ENCODE results near the gene TYK2.
A peak's percentile ranks its signal among the peaks of the same experiment; 100 is the strongest.

Gene TYK2

GRCh38 chr19:10333758-10334587 lies 46.4 kb downstream of the TYK2 start:
- DNase-seq (ENCODE audit: low read depth) = no peak

GRCh38 chr19:10332965-10333757 lies 47.2 kb downstream of the TYK2 start, which contains the start of gene RAVER1:
Gene RAVER1 (minus strand): TSS chr19:10333529. CDS start chr19:10333507, 22 bp downstream.
- DNase-seq (ENCODE audit: low read depth) = peak; percentile 86

GRCh38 chr19:10332158-10332964 lies 48.0 kb downstream of the TYK2 start:
- peak; percentile 37 for DNase-seq (ENCODE audit: low read depth)

GRCh38 chr19:10329555-10329954 lies 50.8 kb downstream of the TYK2 start:
- no peak for DNase-seq (ENCODE audit: low read depth)

DNA sequence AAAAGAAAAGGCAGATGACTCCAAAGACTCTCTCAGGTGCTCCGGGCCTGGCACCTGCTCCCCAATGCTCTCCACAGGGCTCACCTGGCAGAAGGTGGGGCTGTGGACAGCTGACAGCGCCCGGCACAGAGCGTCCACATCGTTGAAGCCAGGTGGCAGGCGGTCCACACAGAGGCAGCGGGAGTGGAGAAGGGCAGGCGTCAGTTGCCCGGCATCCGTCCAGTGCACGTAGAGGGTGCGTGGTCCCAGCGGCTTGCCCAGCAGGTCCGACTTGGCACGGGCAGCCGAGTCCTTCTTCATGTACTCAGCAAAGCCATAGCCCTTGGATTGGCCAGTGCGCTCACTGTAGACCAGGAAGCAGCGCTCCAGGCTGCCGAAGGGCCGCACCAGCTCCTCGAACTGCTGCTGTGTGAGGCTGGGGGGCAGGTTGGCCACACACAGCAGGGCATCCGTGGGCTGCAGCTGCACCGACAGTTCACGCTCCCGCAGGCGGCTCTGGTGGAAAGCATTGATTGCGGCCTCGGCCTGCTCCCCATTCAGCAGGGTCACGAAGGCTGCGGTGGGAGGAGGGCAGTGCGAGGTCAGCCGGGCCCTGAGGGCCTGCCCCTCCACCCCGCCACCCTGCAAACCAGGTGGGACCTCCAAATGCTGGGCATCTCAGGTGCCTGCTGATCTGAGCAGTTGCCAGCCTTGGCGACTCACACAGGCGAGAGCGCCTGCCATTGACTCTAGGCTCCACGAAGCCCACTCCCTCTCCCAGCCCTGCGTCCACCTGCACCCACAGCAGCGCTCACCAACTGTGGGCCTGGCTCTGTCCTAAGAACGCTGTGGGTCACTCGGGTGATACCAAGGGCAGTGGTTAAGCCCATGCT lies 51.6 kb downstream of the TYK2 start:
- no peak for DNase-seq (ENCODE audit: low read depth)

- no peak for DNase-seq (ENCODE audit: low read depth)
Measured at GRCh38 chr19:10327793-10328192, 52.6 kb downstream of the TYK2 start.

GRCh38 chr19:10325732-10326131 lies 54.6 kb downstream of the TYK2 start:
- no peak for DNase-seq (ENCODE audit: low read depth)

DNA sequence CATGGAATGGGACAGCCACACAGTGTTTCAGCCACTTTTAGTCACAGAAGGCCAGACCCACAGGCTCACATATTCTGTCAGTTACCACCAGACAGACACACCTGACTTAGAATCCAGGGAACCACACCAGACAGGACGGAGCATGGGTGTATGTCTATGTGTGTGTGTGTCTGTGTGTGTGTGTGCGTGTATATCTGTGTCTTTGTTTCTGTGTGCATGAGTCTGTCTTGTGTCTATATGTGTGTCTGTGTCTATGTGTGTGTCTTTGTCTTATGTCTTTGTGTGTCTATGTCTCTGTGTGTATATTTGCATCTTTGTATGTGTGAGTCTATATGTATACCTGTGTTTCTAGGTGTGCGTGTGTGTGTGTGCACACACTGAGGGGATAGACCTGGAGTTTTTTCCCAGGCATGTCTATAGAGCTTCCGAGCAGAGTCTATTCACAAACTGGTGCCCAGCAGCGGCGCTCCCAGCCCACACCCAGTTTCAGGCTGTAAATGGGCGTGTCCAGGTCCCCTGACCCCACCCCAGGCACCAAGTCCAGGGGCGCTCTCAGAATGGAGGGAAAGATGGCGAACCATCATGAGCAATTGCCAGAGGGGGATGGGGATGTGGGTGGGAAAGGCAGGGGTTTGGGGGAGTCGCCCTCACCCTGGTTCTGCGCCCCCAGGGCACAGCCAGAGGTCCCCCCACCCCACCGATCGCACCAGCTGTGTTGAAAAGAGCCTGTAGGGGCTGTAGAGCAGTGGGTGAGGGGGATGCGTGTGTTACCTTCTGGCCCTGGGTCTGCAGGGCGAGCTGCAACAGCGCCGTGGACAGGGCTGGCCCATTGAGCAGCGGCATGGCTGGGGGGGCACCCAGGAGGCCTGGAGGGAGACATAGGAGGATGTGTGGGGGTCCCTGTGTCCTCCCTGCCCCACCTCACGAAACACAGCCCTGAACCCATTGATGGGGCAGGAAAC lies 58.2 kb downstream of the TYK2 start:
- no peak for DNase-seq (ENCODE audit: low read depth)

DNA sequence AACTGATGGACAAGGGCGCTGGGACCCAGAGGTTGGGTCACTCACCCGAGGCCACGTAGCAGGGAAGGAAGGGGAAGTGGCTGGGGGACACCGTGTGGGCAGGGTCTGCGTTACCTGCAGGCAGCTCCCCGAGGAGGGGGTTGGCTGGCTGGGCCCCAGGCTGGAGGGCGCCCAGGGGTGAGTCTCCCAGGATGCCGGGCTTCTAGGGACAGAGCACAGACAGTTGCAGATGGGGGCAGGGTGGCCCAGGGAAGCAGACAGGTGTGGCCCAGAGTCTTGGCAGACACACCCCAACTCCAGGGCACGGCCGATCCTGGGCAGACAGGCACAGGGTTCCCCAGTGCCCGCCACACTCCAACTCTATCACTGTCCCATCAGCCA lies 59.0 kb downstream of the TYK2 start:
- DNase-seq (ENCODE audit: low read depth) = no peak

- no peak for DNase-seq (ENCODE audit: low read depth)
Measured at GRCh38 chr19:10320602-10321416, 59.6 kb downstream of the TYK2 start.

GRCh38 chr19:10318807-10319682 lies 61.3 kb downstream of the TYK2 start:
- no peak for DNase-seq (ENCODE audit: low read depth)

DNA sequence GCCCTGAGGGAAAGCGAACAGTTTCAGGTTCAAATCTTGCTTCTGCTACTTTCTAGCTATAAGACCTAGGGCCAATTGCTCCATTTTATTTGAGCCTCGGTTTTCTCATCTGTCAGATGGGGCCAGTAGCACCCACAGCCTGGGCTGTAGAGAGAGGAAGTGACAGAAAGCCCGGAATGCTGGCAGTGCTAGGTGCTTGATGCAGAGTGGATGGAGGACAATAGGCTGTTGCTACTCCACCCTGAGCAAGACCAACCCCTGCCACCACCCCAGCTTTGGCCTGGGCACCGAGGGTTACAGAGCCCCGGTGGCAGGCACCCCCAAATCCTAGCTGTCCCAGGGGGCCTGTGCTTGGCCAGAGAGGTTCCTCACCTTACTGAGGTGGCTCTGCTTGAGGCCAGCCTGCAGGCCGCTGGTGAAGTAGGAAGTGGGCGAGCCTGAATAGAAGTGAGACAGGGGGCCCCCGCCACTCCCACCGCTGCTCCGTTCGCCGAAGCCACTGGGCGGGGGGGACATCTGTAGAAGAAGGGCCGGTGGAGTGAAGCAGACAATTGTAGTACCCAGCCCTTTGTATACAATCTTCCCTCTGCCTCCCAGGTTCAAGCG lies 62.4 kb downstream of the TYK2 start:
- no peak for DNase-seq (ENCODE audit: low read depth)

GRCh38 chr19:10317045-10317856 lies 63.1 kb downstream of the TYK2 start:
- DNase-seq (ENCODE audit: low read depth) = no peak

- no peak for DNase-seq (ENCODE audit: low read depth)
Measured at GRCh38 chr19:10316229-10317044, 63.9 kb downstream of the TYK2 start.

- DNase-seq (ENCODE audit: low read depth) = peak; percentile 65
Measured at GRCh38 chr19:10315335-10316214, 64.8 kb downstream of the TYK2 start, which contains the start of gene FDX2. Gene FDX2 (minus strand): TSS chr19:10316015. CDS start chr19:10315996, 19 bp downstream.

Measured in HS-5 (cell line).